Measurements from ENCODE around the gene GDPD1. TPM values are rescaled to one million over a fixed set of nuclear protein-coding genes. Genes with fewer than 3 reads are reported as not detected.
"Not testable (repeated sequence)": the region's sequence is repeated elsewhere in the genome, so short reads cannot be mapped to it uniquely, and the experiment has no call there.

GDPD1 gene
- total RNA-seq, 4 donors from 2014 or later = 0.75 to 2.0 (median 1.00) TPM

- no peak overlapping the region for H3K4me3 ChIP-seq
- no peak for DNase-seq (ENCODE audit: extremely low spot score)
- no peaks in the 10 kb centered on the region for H3K4me1 ChIP-seq
- no peaks in the 10 kb centered on the region for H3K9me3 ChIP-seq
- intact Hi-C loops (cut with DNase I) = no loop called here
- 95% methylated on average over 2 of the region's 2 CpGs for WGBS
- H3K36me3 ChIP-seq = no peaks in the 10 kb centered on the region
- H3K27me3 ChIP-seq = no peaks in the 10 kb centered on the region
- TF ChIP-seq CTCF (IDR thresholded peaks at IDR 0.05) = no peak
- TF ChIP-seq POLR2A (IDR thresholded peaks at IDR 0.05; ENCODE audit: low read depth) = no peak
- no peak for TF ChIP-seq EP300 (IDR thresholded peaks at IDR 0.05)
- TF ChIP-seq POLR2AphosphoS5 (IDR thresholded peaks at IDR 0.05) = no peak
- H3K27ac ChIP-seq (replicated peaks in 1 of 4) = no peak overlapping the region
These were observed 84.5 kb downstream of the GDPD1 start for GRCh38 chr17:59304811-59305210.

- Histone ChIP-seq H3K9me3 (no peaks in the 10 kb centered on the region), H3K27ac (replicated peaks in 1 of 4) (no peak overlapping the region), H3K4me3 (no peak overlapping the region), H3K36me3 (no peaks in the 10 kb centered on the region), H3K27me3 (no peaks in the 10 kb centered on the region), H3K4me1 (peaks cover 0 to 11% (median 8%) of the 10 kb centered on the region in 4 donors)
- TF ChIP-seq POLR2A (IDR thresholded peaks at IDR 0.05; ENCODE audit: low read depth) = no peak
- no peak for TF ChIP-seq POLR2AphosphoS5 (IDR thresholded peaks at IDR 0.05)
- TF ChIP-seq EP300 (IDR thresholded peaks at IDR 0.05) = no peak
- no peak for TF ChIP-seq CTCF (IDR thresholded peaks at IDR 0.05)
- 80% methylated on average over 6 of the region's 6 CpGs for WGBS
- DNase-seq (ENCODE audit: extremely low spot score) = no peak
- intact Hi-C loops (cut with DNase I) = loop anchor here (5.0 kb wide), 1 partner anchor 212 kb away; no protein-coding TSS in a partner anchor
These were observed 90.1 kb downstream of the GDPD1 start for GRCh38 chr17:59310263-59310920.

GRCh38 chr17:59311051-59311468, 90.7 kb downstream of the GDPD1 start:
- no peaks in the 10 kb centered on the region for H3K9me3 ChIP-seq
- H3K27me3 ChIP-seq = no peaks in the 10 kb centered on the region
- intact Hi-C loops (cut with DNase I) = loop anchor here (1.0 to 5.0 kb wide), 2 partner anchors 129 to 211 kb away; no protein-coding TSS in a partner anchor
- H3K27ac ChIP-seq (replicated peaks in 1 of 4) = no peak overlapping the region
- TF ChIP-seq EP300 (IDR thresholded peaks at IDR 0.05) (no peak), CTCF (IDR thresholded peaks at IDR 0.05) (peak; percentile 87 to 97 (median 89))
- 0% methylated on average over 5 of the region's 5 CpGs for WGBS
- H3K4me3 ChIP-seq = no peak overlapping the region
- H3K4me1 ChIP-seq = peaks cover 0 to 11% (median 8%) of the 10 kb centered on the region in 4 donors
- no peaks in the 10 kb centered on the region for H3K36me3 ChIP-seq
- DNase-seq (ENCODE audit: extremely low spot score) = no peak

GRCh38 chr17:59311521-59311920, 91.2 kb downstream of the GDPD1 start:
- not testable (repeated sequence) for DNase-seq (ENCODE audit: extremely low spot score); H3K9me3 ChIP-seq; H3K36me3 ChIP-seq; H3K27ac ChIP-seq (replicated peaks in 1 of 4); H3K4me3 ChIP-seq; H3K27me3 ChIP-seq
- H3K4me1 ChIP-seq = peaks cover 0 to 11% (median 8%) of the 10 kb centered on the region in 4 donors
- 86% methylated on average over 7 of the region's 7 CpGs for WGBS
- intact Hi-C loops (cut with DNase I) = loop anchor here (1.0 to 5.0 kb wide), 2 partner anchors 129 to 211 kb away; no protein-coding TSS in a partner anchor

- Histone ChIP-seq H3K36me3 (no peaks in the 10 kb centered on the region), H3K27ac (replicated peaks in 1 of 4) (no peak overlapping the region), H3K4me3 (no peak overlapping the region), H3K4me1 (peaks cover 0 to 6% (median 5%) of the 10 kb centered on the region in 4 donors), H3K9me3 (no peaks in the 10 kb centered on the region), H3K27me3 (no peaks in the 10 kb centered on the region)
- no peak for DNase-seq (ENCODE audit: extremely low spot score)
- no peak for TF ChIP-seq POLR2A (IDR thresholded peaks at IDR 0.05; ENCODE audit: low read depth)
- TF ChIP-seq POLR2AphosphoS5 (IDR thresholded peaks at IDR 0.05) = no peak
- TF ChIP-seq EP300 (IDR thresholded peaks at IDR 0.05) = no peak
- no peak for TF ChIP-seq CTCF (IDR thresholded peaks at IDR 0.05)
- intact Hi-C loops (cut with DNase I) = no loop called here
- WGBS = 78% methylated on average over 4 of the region's 4 CpGs
These were observed 95.6 kb downstream of the GDPD1 start for GRCh38 chr17:59315866-59316265.

Small RNA genes within 50 kb of the gene (small RNA-seq; reads per million reads assigned to genes)
- gene RF00019 = 0 reads per million in 3 donors
- gene SNRPGP17 = 0 reads per million in 3 donors

Other genes with a start within 250 kb of the GDPD1 start
- 10 to 100 TPM; 23.4 to 27.5 (median 25.3) TPM for gene TRIM37, start 113.6 kb upstream of the GDPD1 start, total RNA-seq
- 10 to 100 TPM; 33.0 to 61.9 (median 35.6) TPM for gene SKA2, start 65.3 kb upstream of the GDPD1 start, total RNA-seq
- 100 to 1,000 TPM in 1 of 4 donors, 1 to 10 TPM in 1, under 1 TPM in 2; 0.32 to 110 (median 0.87) TPM for gene PRR11, start 64.8 kb upstream of the GDPD1 start, total RNA-seq
- 10 to 100 TPM in 1 of 4 donors, 1 to 10 TPM in 3; 7.9 to 13.5 (median 9.6) TPM for gene SMG8, start 10.5 kb upstream of the GDPD1 start, total RNA-seq
- gene YPEL2, start 111.1 kb downstream of the GDPD1 start, total RNA-seq = 10 to 100 TPM; 27.7 to 62.9 (median 28.8) TPM